ENCODE results near the gene NT5DC3.

DNA sequence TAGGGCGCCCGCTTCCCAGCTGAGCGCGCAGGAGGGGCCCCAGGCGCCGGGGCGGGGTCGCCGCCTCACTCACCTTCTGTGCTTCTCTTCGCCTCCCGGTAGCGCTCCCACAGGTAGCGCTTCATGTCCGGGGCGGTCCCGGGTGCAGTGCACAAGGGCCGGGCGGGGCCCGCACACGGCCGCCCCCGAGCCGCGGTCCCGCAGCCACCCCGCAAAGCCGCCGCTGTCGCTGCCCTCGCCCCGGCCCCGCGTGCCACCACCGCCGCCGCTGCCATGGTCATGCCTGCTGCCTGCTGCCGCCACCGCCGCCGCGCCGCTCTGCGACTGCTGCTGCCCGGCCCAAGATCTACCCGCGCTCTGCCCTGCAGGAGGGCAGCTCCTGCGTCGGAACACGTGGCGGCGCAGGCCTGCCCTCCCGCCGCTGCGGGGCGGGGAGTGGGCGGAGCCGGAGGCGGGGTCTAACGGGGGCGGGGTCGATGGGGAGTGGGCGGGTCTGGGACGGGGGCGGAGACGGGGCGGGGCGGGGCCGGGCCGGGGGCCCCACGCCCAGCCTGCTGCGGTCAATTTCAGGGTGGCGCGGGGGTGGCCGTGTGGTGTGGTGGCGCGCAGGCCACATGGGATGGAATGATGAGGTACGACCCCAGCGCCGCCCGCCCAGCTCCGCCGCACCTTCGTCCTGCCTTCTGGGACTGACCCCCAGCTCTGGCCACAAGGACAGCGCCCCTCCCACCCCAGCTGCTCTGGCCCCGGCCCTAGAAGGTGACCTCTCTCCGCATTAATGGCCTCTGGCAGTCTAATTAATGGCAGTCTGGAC is at the start of gene NT5DC3:
- TF ChIP-seq, protein P1, sequence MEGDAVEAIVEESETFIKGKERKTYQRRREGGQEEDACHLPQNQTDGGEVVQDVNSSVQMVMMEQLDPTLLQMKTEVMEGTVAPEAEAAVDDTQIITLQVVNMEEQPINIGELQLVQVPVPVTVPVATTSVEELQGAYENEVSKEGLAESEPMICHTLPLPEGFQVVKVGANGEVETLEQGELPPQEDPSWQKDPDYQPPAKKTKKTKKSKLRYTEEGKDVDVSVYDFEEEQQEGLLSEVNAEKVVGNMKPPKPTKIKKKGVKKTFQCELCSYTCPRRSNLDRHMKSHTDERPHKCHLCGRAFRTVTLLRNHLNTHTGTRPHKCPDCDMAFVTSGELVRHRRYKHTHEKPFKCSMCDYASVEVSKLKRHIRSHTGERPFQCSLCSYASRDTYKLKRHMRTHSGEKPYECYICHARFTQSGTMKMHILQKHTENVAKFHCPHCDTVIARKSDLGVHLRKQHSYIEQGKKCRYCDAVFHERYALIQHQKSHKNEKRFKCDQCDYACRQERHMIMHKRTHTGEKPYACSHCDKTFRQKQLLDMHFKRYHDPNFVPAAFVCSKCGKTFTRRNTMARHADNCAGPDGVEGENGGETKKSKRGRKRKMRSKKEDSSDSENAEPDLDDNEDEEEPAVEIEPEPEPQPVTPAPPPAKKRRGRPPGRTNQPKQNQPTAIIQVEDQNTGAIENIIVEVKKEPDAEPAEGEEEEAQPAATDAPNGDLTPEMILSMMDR (IDR thresholded peaks at IDR 0.05; ENCODE audit: low read length), result no peak
- no peak for TF ChIP-seq EZH2phosphoT487 (IDR thresholded peaks at IDR 0.05; ENCODE audit: low read length)
- no peak for TF ChIP-seq EZH2 (optimal IDR thresholded peaks at IDR 0.05; ENCODE audit: low read depth, low read length)

Data from MM.1S (cell line).